Ovary (tissue), 3 donors: ENCODE data around the gene C5orf52.

ENCODE experiments used
- CTCF ChIP-seq, 3 donors: fragments of 450-650 bp in 2 of 3; fragments of 200-600 bp in 1 of 3; IDR thresholded peaks; one replicate each; pipeline versions ENCODE4 v1.5.1 to v1.8.0; 2016 to 2022; ENCODE audit warnings: antibody characterized with exemption in 3 of 3, mild to moderate bottlenecking in 1 of 3
- POLR2A ChIP-seq: fragments of 450-650 bp; IDR thresholded peaks from one replicate; pipeline ENCODE4 v1.6.1; 2017; ENCODE audit warnings: antibody characterized with exemption, mild to moderate bottlenecking, moderate library complexity
- donor health status: DM: no; HTN: no; CAD: no.

GRCh38 chr5:157713830-157714595 lies 42.7 kb downstream of the C5orf52 start:
- no peak for TF ChIP-seq CTCF (IDR thresholded peaks at IDR 0.05)
- TF ChIP-seq POLR2A = no peak
